GM19025 (cell line): Measurements from ENCODE around the gene JAZF1.

ENCODE experiments used
- ATAC-seq: cut with Tn5 transposase; IDR thresholded peaks from one replicate; pipeline ENCODE4 v1.9.1; 2021; ENCODE audit warnings: mild to moderate bottlenecking, low read depth, moderate library complexity; ENCODE audit not compliant: unreplicated experiment

Gene JAZF1

GRCh38 chr7:27995228-27995627 is 185.4 kb downstream of the JAZF1 start:
- ATAC-seq, result no peak

DNA sequence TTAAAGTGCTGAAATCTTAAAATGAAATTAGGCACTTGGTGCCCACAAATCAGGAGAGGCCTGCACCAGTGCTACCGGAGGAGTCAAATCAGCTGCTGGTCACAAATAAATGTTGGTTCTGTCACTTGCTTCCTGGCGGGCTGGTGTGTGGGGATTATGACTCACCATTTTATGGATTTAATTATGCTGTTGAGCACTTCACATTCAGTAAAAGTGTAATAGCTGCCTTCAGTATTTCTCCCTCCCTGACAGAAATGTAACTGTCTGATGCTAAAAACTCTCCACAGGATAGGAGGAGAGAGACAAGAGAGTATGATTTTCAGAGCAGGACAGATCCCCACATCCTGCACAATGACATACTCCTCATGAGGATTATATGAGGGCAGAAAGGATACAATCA is 186.0 kb downstream of the JAZF1 start:
- ATAC-seq, result no peak

DNA sequence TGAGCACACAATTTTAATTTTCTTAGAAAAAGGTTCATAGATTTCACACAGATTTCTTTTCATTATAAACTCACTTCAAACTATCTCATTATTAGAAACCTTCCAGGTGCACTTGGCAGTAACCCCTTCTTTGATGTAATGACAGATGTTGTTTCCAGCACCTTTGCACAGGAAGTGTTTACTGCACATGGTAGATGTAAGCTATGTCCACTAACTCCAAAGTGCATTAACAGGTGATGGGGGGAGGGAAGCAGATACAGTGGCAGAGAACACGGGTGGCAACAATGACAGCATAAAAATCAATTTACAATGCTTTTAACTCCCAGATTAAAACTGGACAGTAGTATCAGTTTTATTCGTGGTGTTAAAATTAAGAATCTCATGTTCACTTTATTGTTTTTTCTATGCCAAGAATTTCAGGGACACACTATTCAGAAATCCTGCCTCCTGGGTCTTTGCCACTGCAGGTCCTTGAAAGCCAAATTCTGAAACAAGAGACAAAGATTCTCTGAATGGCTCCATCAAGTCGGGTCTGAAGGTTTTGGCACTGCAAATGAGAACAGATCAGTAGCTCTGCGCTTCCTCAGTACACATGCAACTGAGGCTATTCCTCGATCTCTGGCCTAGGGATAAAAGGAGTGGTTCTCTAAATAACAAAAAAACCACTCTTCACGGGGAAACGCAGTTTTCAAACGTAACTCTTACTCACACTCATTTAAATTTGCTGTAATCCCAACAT is 187.7 kb downstream of the JAZF1 start:
- no peak for ATAC-seq

GRCh38 chr7:27992097-27992496 is 188.5 kb downstream of the JAZF1 start:
- ATAC-seq, result no peak

DNA sequence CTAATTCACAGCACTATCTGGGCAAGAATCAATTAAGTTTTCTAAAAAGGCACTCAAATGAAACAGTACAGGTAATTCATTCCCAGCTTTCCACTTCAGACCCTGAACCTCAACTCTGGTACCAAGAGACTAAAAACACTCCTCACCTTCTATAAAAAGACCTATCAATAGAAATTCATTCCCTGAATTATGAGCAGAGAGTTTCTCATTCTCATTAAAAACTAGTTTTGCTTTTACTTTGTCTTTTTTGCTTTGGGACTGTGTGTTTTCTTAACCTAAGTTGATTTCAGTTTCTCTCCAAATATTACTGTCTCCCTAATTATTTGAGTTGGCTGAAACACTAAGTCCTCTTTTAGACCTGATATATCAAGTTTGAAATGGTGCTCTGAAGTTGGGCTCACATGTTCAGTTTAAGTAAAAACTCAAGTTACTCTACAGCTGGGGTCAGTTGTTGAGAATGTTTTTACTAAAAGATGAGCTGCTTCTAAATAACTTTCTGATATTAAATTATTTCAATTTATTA is 189.5 kb downstream of the JAZF1 start:
- no peak for ATAC-seq

DNA sequence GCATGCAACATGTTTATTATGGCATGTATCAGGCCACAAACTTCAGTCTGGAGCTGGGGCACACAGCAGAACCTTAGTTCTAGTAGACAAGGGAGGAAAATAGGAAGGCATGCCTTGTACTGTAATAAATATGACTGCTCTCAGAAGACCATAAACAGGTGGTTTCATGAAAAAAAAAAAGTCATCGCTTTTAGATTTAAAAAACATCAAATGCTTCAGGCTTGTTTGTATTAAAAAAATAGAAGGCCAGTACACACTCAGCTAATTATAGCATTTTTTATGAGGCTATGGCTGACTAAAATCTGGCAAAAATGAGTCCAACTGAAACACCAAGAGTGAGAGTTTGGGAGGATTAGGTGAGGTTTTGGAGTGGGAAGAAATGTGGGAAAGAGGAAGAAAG is 204.1 kb downstream of the JAZF1 start:
- ATAC-seq, result no peak

GRCh38 chr7:27973625-27974024 is 207.0 kb downstream of the JAZF1 start:
- ATAC-seq, result no peak

GRCh38 chr7:27972276-27972675 is 208.3 kb downstream of the JAZF1 start:
- no peak for ATAC-seq

- no peak for ATAC-seq
Observed at GRCh38 chr7:27971171-27971812, 209.3 kb downstream of the JAZF1 start.

DNA sequence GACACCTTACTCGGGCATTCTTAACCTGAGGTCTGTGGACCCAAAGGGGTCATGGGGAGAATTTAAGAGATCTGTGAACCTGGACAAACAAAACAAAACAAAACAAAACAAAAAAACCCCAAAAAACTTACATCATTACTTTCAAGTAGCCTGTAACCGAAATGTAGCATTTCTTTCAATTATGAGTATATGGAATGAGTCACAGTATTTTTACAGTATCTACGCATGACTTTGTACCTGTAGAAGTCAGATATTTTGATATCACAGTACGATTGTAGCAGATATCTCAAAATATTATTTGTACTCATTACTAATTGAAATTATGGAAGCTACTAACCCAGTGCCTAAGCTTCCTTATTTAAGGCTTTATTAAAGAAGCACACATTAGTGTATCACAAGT is 210.2 kb downstream of the JAZF1 start:
- no peak for ATAC-seq

DNA sequence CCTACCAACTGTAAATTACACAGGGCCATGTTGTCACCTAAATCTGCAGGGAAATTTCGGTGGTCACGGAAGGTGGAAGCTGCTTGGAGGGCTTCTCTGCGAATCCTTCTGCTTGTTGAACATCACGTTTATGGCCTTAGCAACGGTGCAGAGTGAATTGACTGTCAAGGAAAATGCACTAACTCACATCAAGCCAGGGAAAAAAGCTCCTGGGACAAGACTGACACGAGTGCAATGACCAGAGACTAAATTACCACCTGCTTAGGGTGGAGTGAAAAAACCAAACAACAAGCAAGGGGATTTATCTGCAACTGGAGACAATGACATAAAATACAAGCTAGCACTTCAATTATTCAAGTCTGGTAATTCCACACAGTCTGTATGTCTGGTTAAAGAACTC is 211.2 kb downstream of the JAZF1 start:
- ATAC-seq, result no peak

- ATAC-seq, result no peak
Observed at GRCh38 chr7:27967639-27968038, 213.0 kb downstream of the JAZF1 start.

DNA sequence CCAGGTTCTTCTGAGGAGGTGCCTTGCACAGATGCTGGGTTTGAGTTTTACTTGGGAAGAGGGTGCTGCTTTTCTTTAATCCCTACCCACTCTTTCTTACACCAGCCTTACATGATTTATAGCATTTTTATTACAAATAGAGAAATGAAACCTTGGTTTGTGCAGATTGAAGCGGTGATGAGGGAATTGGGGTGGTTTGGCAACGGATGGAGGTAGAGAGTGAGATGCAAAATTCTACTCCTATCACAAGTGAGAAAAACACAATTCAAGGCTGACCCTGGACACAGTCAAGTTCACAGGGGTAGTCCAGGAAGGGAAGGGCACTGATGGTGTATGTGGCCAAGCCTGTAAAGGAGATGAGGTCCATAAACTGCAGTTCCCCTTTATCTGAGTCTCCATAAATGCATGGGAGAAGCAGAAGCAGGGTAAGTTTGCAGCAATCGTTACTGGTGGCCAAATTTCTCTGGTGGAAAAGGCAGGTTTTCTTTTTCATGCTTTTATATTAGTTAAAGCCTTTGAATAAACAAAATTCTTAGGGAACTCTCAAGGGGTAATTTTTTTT is 214.3 kb downstream of the JAZF1 start:
- ATAC-seq, result no peak

DNA sequence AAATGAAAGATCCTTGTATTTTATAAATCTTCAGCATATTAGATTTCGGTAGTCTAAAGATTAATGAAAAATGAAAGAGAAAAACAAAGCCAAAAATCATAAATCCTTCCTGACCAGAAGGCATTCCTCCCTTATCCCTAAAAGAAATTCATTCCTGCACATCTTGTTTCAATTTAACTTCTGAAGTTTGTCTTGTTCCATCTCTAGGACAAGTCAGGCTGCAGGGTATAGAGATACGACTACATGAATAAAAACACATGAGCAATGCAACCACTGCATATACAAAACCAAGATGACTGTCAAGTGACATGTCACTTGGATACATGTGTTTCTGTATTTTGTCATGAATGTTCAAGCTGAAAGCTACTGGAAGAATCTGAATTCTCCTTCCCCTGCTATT is 214.9 kb downstream of the JAZF1 start:
- ATAC-seq, result no peak

DNA sequence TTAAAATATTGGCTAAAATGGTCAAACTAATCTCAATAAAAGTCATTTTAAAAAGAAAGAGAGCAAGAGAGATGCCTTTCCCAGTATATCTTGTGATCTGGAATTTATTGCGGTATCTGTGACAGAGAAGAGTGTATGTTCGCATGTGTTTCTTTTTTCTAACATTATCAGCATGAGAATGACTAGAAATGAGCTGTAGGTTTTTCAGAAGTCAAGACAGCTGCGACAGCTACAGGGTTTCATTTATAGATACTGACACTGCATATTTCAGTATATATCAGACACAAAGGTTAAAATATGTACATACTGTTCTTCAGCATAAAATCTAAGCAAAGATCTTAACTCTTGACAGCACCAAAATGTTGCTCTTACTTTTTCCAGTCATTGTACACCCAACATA is 215.8 kb downstream of the JAZF1 start:
- ATAC-seq, result no peak

GRCh38 chr7:27963056-27963455 is 217.5 kb downstream of the JAZF1 start:
- no peak for ATAC-seq

GRCh38 chr7:27962273-27962672 is 218.3 kb downstream of the JAZF1 start:
- ATAC-seq, result no peak

DNA sequence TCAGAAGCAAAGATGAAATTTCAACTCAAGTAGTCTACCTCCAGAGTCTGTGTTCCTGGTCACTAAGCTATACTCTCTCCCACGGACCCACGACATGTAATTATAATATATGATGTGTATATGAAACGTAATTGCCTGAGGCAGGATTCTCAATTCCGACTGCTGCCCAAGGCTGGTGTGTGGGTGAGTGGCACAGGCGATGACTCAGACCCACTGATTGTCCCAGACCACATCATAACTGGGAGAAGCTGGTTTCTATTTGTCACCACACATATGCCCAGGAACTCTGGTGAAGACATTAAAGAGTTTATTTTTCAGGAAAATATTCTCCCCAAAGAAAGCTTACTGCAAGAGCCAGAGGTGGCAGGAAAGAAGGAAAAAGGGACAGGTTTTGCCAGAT is 219.3 kb downstream of the JAZF1 start:
- ATAC-seq, result no peak

DNA sequence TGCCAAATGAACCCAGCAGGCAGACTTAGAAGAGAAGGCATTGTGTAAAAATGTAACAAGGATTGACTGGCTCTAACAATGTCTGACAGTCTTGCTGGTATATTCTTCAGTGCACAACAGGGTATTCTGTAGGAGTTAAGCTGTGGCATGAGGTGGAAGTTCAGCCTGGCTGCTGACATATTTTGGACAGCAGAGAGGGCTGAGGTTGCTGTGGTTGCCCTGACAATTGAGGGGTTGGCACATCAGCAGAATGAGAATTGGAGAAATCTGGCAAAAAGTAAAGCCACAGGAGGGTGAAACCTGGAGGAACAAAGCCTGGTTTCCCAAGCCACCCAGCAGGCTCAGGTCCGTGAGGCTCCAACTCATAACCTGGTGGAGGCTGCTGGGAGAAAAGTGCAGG is 220.2 kb downstream of the JAZF1 start:
- ATAC-seq, result no peak

- no peak for ATAC-seq
Observed at GRCh38 chr7:27958933-27959548, 221.6 kb downstream of the JAZF1 start.

GRCh38 chr7:27955596-27955995 is 225.0 kb downstream of the JAZF1 start:
- ATAC-seq, result no peak
